ENCODE data around the gene DENND2A. TPM values are rescaled to one million over a fixed set of nuclear protein-coding genes. Genes with fewer than 3 reads are reported as not detected.

DENND2A gene
- total RNA-seq, 1 experiment from 2014 or later = 7.3 TPM

- TF ChIP-seq, protein P1, sequence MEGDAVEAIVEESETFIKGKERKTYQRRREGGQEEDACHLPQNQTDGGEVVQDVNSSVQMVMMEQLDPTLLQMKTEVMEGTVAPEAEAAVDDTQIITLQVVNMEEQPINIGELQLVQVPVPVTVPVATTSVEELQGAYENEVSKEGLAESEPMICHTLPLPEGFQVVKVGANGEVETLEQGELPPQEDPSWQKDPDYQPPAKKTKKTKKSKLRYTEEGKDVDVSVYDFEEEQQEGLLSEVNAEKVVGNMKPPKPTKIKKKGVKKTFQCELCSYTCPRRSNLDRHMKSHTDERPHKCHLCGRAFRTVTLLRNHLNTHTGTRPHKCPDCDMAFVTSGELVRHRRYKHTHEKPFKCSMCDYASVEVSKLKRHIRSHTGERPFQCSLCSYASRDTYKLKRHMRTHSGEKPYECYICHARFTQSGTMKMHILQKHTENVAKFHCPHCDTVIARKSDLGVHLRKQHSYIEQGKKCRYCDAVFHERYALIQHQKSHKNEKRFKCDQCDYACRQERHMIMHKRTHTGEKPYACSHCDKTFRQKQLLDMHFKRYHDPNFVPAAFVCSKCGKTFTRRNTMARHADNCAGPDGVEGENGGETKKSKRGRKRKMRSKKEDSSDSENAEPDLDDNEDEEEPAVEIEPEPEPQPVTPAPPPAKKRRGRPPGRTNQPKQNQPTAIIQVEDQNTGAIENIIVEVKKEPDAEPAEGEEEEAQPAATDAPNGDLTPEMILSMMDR (conservative IDR thresholded peaks at IDR 0.05) = no peak
- no peaks in the 10 kb centered on the region for H3K27me3 Mint-ChIP-seq (ENCODE audit: low read depth)
- DNase-seq = no peak
- WGBS (ENCODE audit: extremely low coverage, insufficient read length, low lambda C conversion rate) = no CpG with 5 or more reads among the region's 6 CpGs
- Histone ChIP-seq H2AFZ (ENCODE audit: low read length) (no peak overlapping the region), H4K20me1 (ENCODE audit: control insufficient read depth, insufficient read depth, insufficient read length) (no peaks in the 10 kb centered on the region), H2BK120ac (ENCODE audit: low read depth, low read length, poor library complexity, severe bottlenecking) (no peak overlapping the region), H3K14ac (ENCODE audit: insufficient read depth, low read length) (no peak overlapping the region), H3K4me1 (ENCODE audit: insufficient read depth, low read length) (peaks cover 6% of the 10 kb centered on the region; the same call in 1 of the 2 replicates), H3K18ac (ENCODE audit: insufficient read length, low read depth, low read length) (no peak overlapping the region), H3K4ac (ENCODE audit: low read depth, low read length) (no peak overlapping the region), H3K23me2 (ENCODE audit: insufficient read length, low read depth, low read length, poor library complexity, severe bottlenecking) (no peaks in the 10 kb centered on the region), H3K79me1 (ENCODE audit: insufficient read depth, low read depth, low read length, poor library complexity, severe bottlenecking) (no peaks in the 10 kb centered on the region), H4K91ac (ENCODE audit: insufficient read length, low read depth, low read length) (no peak overlapping the region), H3K56ac (ENCODE audit: insufficient read length, low read depth, low read length) (no peak overlapping the region), H2BK15ac (ENCODE audit: low read depth, low read length) (no peak overlapping the region), H3K9me3 (ENCODE audit: control insufficient read depth, low read depth, low read length) (no peaks in the 10 kb centered on the region), H2BK12ac (ENCODE audit: insufficient read length, low read depth, low read length) (no peak overlapping the region), H4K8ac (replicated peaks; ENCODE audit: insufficient read length, low read depth, low read length) (no peak overlapping the region), H2AK5ac (ENCODE audit: insufficient read length, low read length) (no peak overlapping the region), H3K27me3 (ENCODE audit: insufficient read depth, low read length) (no peaks in the 10 kb centered on the region), H2BK5ac (ENCODE audit: insufficient read length, low read length) (no peak overlapping the region), H4K5ac (ENCODE audit: insufficient read length, low read depth, low read length) (no peak overlapping the region), H3K27ac (ENCODE audit: insufficient read length, low read depth, low read length) (no peak overlapping the region), H3K23ac (ENCODE audit: insufficient read length, low read depth, low read length) (no peak overlapping the region), H3K79me2 (ENCODE audit: insufficient read depth, low read length) (peaks cover 3% of the 10 kb centered on the region; the same call in 1 of the 2 replicates), H3K4me2 (ENCODE audit: insufficient read depth, insufficient read length, low read length) (no peak overlapping the region), H2BK20ac (ENCODE audit: low read depth, low read length, poor library complexity, severe bottlenecking) (no peak overlapping the region), H3T11ph (ENCODE audit: low read length) (no peak overlapping the region), H3K9ac (ENCODE audit: extremely low read depth, insufficient read length, low read length) (no peak overlapping the region)
- H3K36me3 Mint-ChIP-seq (ENCODE audit: insufficient read depth in 1 of 3, low read depth in 3 of 3) = no peaks in the 10 kb centered on the region; a peak in 1 of 7 replicates
- no peaks in the 10 kb centered on the region for H3K9me3 Mint-ChIP-seq
- no peak overlapping the region for H3K27ac Mint-ChIP-seq
- H3K4me1 Mint-ChIP-seq = peaks cover 29 to 36% of the 10 kb centered on the region in 2 experiments
- no peak overlapping the region for H3K4me3 Mint-ChIP-seq
These were observed 9.6 kb downstream of the DENND2A start for GRCh38 chr7:140631021-140631420.
